Psoas muscle (tissue), 8 donors: ENCODE measurements around the gene ZNF674. TPM values are rescaled to one million over a fixed set of nuclear protein-coding genes. Genes with fewer than 3 reads are reported as not detected.

Experiments
- ATAC-seq, 4 donors: fragments of 200-7000 bp; cut with Tn5 transposase; one replicate each; pipeline ENCODE4 v1.9.1; 2020; ENCODE audit warnings: moderate library complexity in 3 of 4, mild to moderate bottlenecking in 2 of 4
- DNase-seq, 2 donors: peaks; one replicate each; pipeline ENCODE4 v3.0.0-alpha.2; 2020
- H3K27ac ChIP-seq: fragments of 200-600 bp; one replicate; pipeline ENCODE4 v1.8.0; 2022
- H3K27me3 ChIP-seq, 3 donors: fragments of 200-600 bp in 1 of 3; one replicate each; pipeline versions ENCODE4 v1.6.1 to v1.8.0; 2013 to 2022; ENCODE audit warnings: low read length in 2 of 3, mild to moderate bottlenecking in 2 of 3, moderate library complexity in 1 of 3; ENCODE audit not compliant: insufficient read depth in 3 of 3
- H3K36me3 ChIP-seq, 2 donors: fragments of 200-600 bp in 1 of 2; one replicate each; pipeline versions ENCODE4 v1.6.1 to v1.8.0; 2013 to 2022; ENCODE audit warnings: low read depth in 1 of 2, mild to moderate bottlenecking in 1 of 2, moderate library complexity in 1 of 2; ENCODE audit not compliant: insufficient read depth in 1 of 2
- H3K4me1 ChIP-seq: fragments of 200-600 bp; one replicate; pipeline ENCODE4 v1.8.0; 2022
- H3K4me3 ChIP-seq: fragments of 200-600 bp; one replicate; pipeline ENCODE4 v1.8.0; 2022; ENCODE audit warnings: mild to moderate bottlenecking
- H3K9me3 ChIP-seq: fragments of 200-600 bp; one replicate; pipeline ENCODE4 v1.8.0; 2022
- WGBS, 3 donors: extraction: QIAGEN DNeasy Blood & Tissue Kit; methylation state at CpG; one replicate each; pipeline versions ENCODE4 v1.1.6 to v1.1.7; 2013; 5-methylcytosine and 5-hydroxymethylcytosine counted together
- intact Hi-C, 2 donors: fragments of 100-400 bp; cut with DNase I; formaldehyde crosslinking; loops; one replicate each; pipeline versions ENCODE4 v1.11.0 to v1.14.2; 2022
- polyA plus RNA-seq, 3 donors: library from polyadenylated mRNA; stranded (reverse); fragments of 200-250 nt; gene quantifications; one replicate each; pipeline ENCODE4 v1.2.3, GENCODE V29; 2013
- total RNA-seq, 4 donors: library from RNA; stranded (reverse); fragmentation: NEBNext Ultra II Directional in 2 of 4; extraction: Animal tissue kit (Norgen Biotek cat#: 25700) in 2 of 4; gene quantifications; one replicate each; pipeline versions ENCODE4 v1.2.1 to v1.2.4, GENCODE V29; 2021 to 2023
- TF ChIP-seq, protein P1 (sequence below): fragments of 200-600 bp; IDR thresholded peaks from one replicate; pipeline ENCODE4 v1.8.0; 2022; ENCODE audit warnings: antibody characterized with exemption
- donor health status: healthy with polysubstance abuse.
- donor health status: DM: no; HTN: no; CAD: no; lungs with moderate emphysema.
- donor health status: Bipolar disorder and iron deficiency.
- donor health status: healthy.
- donor health status: DM: yes; HTN: yes; CAD: no.
- donor health status: DM: no; HTN: no; CAD: no.
- donor health status: DM: no; HTN: no; CAD: no.
- donor health status: DM: yes; HTN: yes; CAD: no.

ZNF674 gene
- total and polyA plus RNA-seq, 7 donors, result 1.3 to 3.2 (median 2.5) TPM

DNA sequence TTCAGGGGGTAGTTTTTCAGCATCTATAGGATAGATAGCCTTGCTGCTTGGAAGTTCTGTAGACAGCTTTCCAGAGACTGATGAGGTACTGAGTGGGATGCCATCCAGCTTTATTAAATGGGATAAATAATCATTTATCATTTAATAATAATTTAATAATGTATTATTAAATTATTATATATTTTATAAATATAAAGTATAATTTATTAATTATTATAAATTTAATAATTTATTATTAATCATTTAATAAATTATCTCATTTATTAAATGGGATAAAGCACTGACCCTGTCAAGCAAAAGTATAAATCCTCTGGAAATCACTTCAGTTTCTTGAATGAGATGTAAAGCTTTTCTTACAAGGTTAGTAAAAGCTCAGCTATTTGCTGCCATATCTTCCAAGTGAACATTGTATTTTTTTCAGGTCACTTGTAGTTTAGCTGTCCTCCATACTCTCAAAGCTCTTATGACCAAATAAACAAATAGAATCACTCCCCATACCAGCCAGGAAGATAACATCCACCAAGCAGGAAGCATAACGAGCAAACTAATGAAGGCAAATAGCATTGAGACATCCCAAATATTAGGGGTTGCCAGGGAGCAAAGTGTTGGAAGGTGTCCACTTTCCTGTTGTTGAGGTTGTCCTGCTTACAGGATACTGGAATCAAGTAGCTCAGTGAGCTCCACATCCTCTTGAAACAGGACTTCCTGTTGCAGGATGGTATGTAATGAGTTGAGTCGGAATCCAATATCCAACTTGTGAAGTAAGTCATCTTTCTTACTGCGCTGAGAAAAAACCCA, 88.9 kb downstream of the ZNF674 start:
- H3K36me3 ChIP-seq, result peaks cover 3 to 25% of the 10 kb centered on the region in 2 donors
- WGBS, 3 donors, result 72 to 83% (median 72%) methylated on average over 3 of the region's 3 CpGs
- H3K4me1 ChIP-seq, result no peaks in the 10 kb centered on the region
- ATAC-seq (no peak), DNase-seq (no peak)
- TF ChIP-seq, protein P1, sequence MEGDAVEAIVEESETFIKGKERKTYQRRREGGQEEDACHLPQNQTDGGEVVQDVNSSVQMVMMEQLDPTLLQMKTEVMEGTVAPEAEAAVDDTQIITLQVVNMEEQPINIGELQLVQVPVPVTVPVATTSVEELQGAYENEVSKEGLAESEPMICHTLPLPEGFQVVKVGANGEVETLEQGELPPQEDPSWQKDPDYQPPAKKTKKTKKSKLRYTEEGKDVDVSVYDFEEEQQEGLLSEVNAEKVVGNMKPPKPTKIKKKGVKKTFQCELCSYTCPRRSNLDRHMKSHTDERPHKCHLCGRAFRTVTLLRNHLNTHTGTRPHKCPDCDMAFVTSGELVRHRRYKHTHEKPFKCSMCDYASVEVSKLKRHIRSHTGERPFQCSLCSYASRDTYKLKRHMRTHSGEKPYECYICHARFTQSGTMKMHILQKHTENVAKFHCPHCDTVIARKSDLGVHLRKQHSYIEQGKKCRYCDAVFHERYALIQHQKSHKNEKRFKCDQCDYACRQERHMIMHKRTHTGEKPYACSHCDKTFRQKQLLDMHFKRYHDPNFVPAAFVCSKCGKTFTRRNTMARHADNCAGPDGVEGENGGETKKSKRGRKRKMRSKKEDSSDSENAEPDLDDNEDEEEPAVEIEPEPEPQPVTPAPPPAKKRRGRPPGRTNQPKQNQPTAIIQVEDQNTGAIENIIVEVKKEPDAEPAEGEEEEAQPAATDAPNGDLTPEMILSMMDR, result no peak
- no peaks in the 10 kb centered on the region for H3K9me3 ChIP-seq
- H3K27me3 ChIP-seq, result no peaks in the 10 kb centered on the region
- intact Hi-C loops, result no loop called here
- H3K4me3 ChIP-seq, result no peak overlapping the region
- no peak overlapping the region for H3K27ac ChIP-seq

Other genes with a start within 250 kb of the ZNF674 start
- gene CHST7, start 28.3 kb upstream of the ZNF674 start, total RNA-seq, result 1 to 10 TPM; 1.6 to 2.9 (median 2.2) TPM
- gene CHST7, start 28.3 kb upstream of the ZNF674 start, polyA plus RNA-seq, result 1 to 10 TPM; 1.6 to 9.9 (median 1.6) TPM
- 10 to 100 TPM in 3 of 4 donors, 1 to 10 TPM in 1; 8.2 to 14.0 (median 11.1) TPM for gene SLC9A7, start 213.7 kb upstream of the ZNF674 start, total RNA-seq
- 1 to 10 TPM; 1.5 to 6.5 (median 5.3) TPM for gene SLC9A7, start 213.7 kb upstream of the ZNF674 start, polyA plus RNA-seq